Activated CD8-positive, alpha-beta T cell treated with anti-CD3 and anti-CD28 coated beads for 36 hours (primary cell): ENCODE results near the gene URB1. TPM values are rescaled to one million over a fixed set of nuclear protein-coding genes. Genes with fewer than 3 reads are reported as not detected.

Source experiments
- ATAC-seq: fragments of 200-7000 bp; cut with Tn5 transposase; one replicate; pipeline ENCODE4 v1.10.0; 2021; ENCODE audit warnings: mild to moderate bottlenecking, moderate library complexity
- CTCF ChIA-PET: fragments of 350-600 bp; sonication (Branson Sonifier 250); formaldehyde crosslinking; loops from one replicate; lab custom pipeline; 2021; ENCODE audit warnings: antibody characterized with exemption; lab: Charles Lee
- POLR2A ChIA-PET: fragments of 350-600 bp; sonication (Branson Sonifier 250); formaldehyde crosslinking; loops from one replicate; lab custom pipeline; 2021; ENCODE audit warnings: antibody characterized with exemption; lab: Charles Lee
- DNase-seq: peaks from one replicate; pipeline ENCODE4 v3.0.0-alpha.2; 2020
- H3K27ac Mint-ChIP-seq: one replicate; pipeline ENCODE4 v1.8.0; 2021; ENCODE audit warnings: mild to moderate bottlenecking, mixed read lengths
- H3K27me3 Mint-ChIP-seq: one replicate; pipeline ENCODE4 v1.8.0; 2021; ENCODE audit warnings: mixed read lengths
- H3K36me3 Mint-ChIP-seq: one replicate; pipeline ENCODE4 v1.8.0; 2021; ENCODE audit warnings: low read depth, mixed read lengths
- H3K4me1 Mint-ChIP-seq: one replicate; pipeline ENCODE4 v1.8.0; 2021; ENCODE audit warnings: low read depth, mixed read lengths
- H3K4me3 Mint-ChIP-seq: one replicate; pipeline ENCODE4 v1.8.0; 2021; ENCODE audit warnings: mild to moderate bottlenecking, moderate library complexity, mixed read lengths
- H3K9me3 Mint-ChIP-seq: one replicate; pipeline ENCODE4 v1.8.0; 2021; ENCODE audit warnings: mixed read lengths
- intact Hi-C: fragments of 100-400 bp; cut with micrococcal nuclease; formaldehyde crosslinking; loops from one replicate; pipeline ENCODE4 v1.10.0; 2022
- total RNA-seq, 2 experiments: library from RNA; stranded (reverse); gene quantifications; one replicate each; pipeline ENCODE4 v1.2.3, GENCODE V29; 2021
- TF ChIP-seq, protein P1 (sequence below): fragments of 200-600 bp; IDR thresholded peaks from one replicate; pipeline ENCODE4 v1.8.0; 2022; ENCODE audit warnings: antibody characterized with exemption, mild to moderate bottlenecking

Gene URB1
- total RNA-seq, 2 experiments from 2014 or later: 30.9 to 31.8 TPM

- CTCF ChIA-PET: interaction anchor here (1.6 kb wide), 1 partner anchor 10 kb away, joined by 3 read pairs; no protein-coding TSS in a partner anchor
- Mint-ChIP-seq H3K9me3 (no peaks in the 10 kb centered on the region), H3K4me3 (no peak overlapping the region), H3K4me1 (peaks cover 17% of the 10 kb centered on the region), H3K27me3 (no peaks in the 10 kb centered on the region), H3K36me3 (peaks cover 55% of the 10 kb centered on the region), H3K27ac (no peak overlapping the region)
- POLR2A ChIA-PET: no interaction called here
- ATAC-seq: no peak
- TF ChIP-seq, protein P1, sequence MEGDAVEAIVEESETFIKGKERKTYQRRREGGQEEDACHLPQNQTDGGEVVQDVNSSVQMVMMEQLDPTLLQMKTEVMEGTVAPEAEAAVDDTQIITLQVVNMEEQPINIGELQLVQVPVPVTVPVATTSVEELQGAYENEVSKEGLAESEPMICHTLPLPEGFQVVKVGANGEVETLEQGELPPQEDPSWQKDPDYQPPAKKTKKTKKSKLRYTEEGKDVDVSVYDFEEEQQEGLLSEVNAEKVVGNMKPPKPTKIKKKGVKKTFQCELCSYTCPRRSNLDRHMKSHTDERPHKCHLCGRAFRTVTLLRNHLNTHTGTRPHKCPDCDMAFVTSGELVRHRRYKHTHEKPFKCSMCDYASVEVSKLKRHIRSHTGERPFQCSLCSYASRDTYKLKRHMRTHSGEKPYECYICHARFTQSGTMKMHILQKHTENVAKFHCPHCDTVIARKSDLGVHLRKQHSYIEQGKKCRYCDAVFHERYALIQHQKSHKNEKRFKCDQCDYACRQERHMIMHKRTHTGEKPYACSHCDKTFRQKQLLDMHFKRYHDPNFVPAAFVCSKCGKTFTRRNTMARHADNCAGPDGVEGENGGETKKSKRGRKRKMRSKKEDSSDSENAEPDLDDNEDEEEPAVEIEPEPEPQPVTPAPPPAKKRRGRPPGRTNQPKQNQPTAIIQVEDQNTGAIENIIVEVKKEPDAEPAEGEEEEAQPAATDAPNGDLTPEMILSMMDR: no peak
- no peak for DNase-seq
- intact Hi-C loops: no loop called here
Measured at GRCh38 chr21:32382108-32382644, 10.6 kb downstream of the URB1 start.

- ChIA-PET POLR2A (no interaction called here), CTCF (no interaction called here)
- Mint-ChIP-seq H3K27me3 (no peaks in the 10 kb centered on the region), H3K4me3 (no peak overlapping the region), H3K4me1 (peaks cover 11% of the 10 kb centered on the region), H3K36me3 (peaks cover 56% of the 10 kb centered on the region), H3K27ac (no peak overlapping the region), H3K9me3 (no peaks in the 10 kb centered on the region)
- intact Hi-C loops: no loop called here
- DNase-seq (no peak), ATAC-seq (no peak)
- TF ChIP-seq, protein P1: no peak
Measured at GRCh38 chr21:32381571-32381970, 11.2 kb downstream of the URB1 start.

GRCh38 chr21:32380940-32381339, 11.9 kb downstream of the URB1 start:
- intact Hi-C loops: no loop called here
- Mint-ChIP-seq H3K9me3 (no peaks in the 10 kb centered on the region), H3K27me3 (no peaks in the 10 kb centered on the region), H3K4me1 (peaks cover 6% of the 10 kb centered on the region), H3K36me3 (peaks cover 60% of the 10 kb centered on the region), H3K4me3 (no peak overlapping the region), H3K27ac (no peak overlapping the region)
- ATAC-seq (no peak), DNase-seq (no peak)
- POLR2A ChIA-PET: no interaction called here
- TF ChIP-seq, protein P1: no peak
- CTCF ChIA-PET: no interaction called here

GRCh38 chr21:32378956-32379355, 13.9 kb downstream of the URB1 start:
- no peaks in the 10 kb centered on the region for H3K4me1 Mint-ChIP-seq
- peaks cover 47% of the 10 kb centered on the region for H3K36me3 Mint-ChIP-seq
- intact Hi-C loops: no loop called here
- no peak for DNase-seq
- ChIA-PET POLR2A (no interaction called here), CTCF (interaction anchor here (0.6 kb wide), 1 partner anchor 94 kb away, joined by 6 read pairs; no protein-coding TSS in a partner anchor)
- no peaks in the 10 kb centered on the region for H3K27me3 Mint-ChIP-seq
- ATAC-seq: no peak
- TF ChIP-seq, protein P1: no peak
- H3K9me3 Mint-ChIP-seq: no peaks in the 10 kb centered on the region
- H3K4me3 Mint-ChIP-seq: no peak overlapping the region
- H3K27ac Mint-ChIP-seq: no peak overlapping the region

DNA sequence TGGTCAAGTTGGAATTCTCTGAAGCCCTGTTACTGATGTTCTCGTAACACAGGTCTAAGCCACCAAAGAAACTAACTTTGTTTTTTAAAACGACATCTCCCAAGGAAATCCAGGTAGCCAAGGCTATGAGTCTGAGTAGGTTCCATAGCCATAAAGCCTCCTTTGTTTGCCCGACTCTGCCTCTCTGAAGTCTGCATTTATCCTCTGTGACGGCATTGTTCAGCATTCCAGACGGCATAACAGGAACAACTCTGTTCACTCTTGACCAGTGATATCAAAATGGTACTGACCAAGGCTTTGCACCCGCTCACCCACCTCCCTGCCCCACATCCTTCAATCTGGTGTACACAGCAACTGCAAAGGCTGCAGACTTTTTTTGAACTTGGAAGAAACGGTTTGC, 14.8 kb downstream of the URB1 start:
- H3K9me3 Mint-ChIP-seq: no peaks in the 10 kb centered on the region
- DNase-seq (no peak), ATAC-seq (no peak)
- H3K4me3 Mint-ChIP-seq: no peak overlapping the region
- ChIA-PET POLR2A (no interaction called here), CTCF (no interaction called here)
- TF ChIP-seq, protein P1: no peak
- peaks cover 1% of the 10 kb centered on the region for H3K4me1 Mint-ChIP-seq
- peaks cover 41% of the 10 kb centered on the region for H3K36me3 Mint-ChIP-seq
- intact Hi-C loops: no loop called here
- no peaks in the 10 kb centered on the region for H3K27me3 Mint-ChIP-seq
- H3K27ac Mint-ChIP-seq: no peak overlapping the region
